ENCODE measurements around the gene MED20.
A peak's percentile ranks its signal among the peaks of the same experiment; 100 is the strongest.

Gene MED20

DNA sequence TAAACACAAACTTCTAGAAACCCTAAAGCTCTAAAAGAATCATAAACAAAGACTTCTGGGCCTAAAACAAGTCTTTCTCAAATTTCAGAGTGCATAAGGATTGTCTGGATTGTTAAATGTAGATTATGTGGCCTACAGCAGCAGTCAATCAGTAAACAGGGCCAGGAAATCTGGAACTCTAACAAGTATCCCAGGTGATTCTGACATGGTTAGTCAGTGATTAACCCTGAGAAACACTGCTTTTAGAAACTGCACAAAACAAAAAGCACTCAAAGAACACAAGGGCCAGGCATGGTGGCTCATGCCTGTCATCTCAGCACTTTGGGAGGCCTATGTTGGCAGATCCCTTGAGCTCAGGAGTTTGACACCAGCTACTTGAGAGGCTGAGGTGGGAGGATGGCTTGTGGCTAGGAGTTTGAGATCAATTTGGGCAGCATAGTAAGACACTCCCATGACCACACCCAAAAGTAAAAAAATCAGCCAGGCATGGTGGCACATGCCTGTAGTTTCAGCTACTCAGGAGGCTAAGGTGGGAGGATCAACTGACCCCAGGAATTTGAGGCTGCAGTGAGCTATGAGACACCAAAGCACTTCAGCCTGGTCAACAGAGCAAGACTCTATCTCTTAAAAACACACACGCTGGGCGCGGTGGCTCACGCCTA, 5.9 kb downstream of the MED20 start:
- DNase-seq (ENCODE audit: low read depth in 1 of 2, low spot score in 1 of 2), result no peak

DNA sequence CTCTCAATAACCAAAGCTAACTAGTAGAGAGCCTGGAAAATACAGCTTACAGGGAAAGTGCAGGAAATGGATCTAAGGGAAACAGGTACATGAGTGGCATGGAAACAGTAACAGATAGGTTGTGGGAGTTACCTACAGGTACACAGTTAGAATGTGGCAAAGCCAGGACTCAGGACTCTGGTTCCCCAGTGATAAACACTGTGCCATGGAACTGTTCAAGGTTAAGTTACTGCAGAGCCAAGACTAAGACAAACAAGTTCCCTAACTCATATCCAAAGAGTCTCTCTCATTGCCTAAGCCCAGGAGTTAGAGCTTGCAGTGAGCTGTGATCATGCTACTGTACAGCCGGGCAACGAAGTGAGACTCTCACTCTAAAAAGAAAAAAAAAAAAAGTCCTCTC, 6.6 kb downstream of the MED20 start:
- DNase-seq (ENCODE audit: low read depth in 1 of 2, low spot score in 1 of 2), result no peak

DNA sequence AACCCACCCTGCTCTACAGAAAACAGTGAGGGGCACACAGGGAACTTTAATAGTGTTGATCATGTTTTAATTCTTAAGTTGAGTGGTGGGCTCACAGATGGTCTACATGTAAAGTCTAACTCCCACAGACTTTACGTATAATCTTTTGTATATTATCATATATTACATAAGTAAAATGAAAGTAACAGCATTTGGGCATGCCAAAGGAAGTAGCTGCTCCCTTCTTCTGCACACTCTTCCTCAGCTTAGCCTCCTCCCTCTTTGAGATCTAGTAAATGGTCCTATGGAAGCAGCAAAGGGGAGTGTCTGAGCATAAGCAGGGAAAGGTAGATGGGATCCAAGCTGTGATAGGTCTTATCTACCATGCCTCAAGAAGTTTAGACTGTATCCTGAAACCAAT, 11.2 kb downstream of the MED20 start:
- no peak for DNase-seq (ENCODE audit: low read depth in 1 of 2, low spot score in 1 of 2)

DNA sequence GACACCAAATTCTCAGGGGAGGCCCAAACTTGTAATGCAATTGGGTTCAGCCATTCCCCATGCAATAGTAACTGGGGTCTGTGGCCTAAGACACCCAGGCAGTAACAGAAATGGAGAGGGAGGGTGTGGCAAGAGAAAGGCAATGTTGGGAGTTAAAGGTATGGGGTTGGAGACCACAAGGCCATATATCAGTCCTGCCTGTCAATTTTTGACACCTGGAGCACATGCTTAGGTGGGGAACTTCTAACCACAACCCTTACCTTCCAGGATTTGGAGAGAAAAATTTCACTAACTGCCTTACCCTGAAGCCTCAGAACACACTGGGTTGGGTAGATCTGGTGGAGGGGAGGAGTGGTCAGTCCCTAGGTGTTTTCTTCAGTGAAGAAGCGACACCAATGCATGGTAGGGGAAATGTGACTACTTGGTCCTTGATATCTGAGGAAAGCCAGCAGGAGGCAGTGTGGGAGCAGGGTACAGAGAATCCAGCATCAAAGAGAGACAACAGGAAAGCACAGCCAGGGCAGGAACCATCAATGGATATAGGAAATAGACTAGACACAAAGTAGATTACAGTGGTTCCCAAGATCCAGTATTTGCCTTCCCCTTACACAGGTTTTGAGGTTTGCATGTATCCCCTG, 18.9 kb downstream of the MED20 start:
- peak; percentile 5 to 59 for DNase-seq (ENCODE audit: low read depth in 1 of 2, low spot score in 1 of 2)

DNA sequence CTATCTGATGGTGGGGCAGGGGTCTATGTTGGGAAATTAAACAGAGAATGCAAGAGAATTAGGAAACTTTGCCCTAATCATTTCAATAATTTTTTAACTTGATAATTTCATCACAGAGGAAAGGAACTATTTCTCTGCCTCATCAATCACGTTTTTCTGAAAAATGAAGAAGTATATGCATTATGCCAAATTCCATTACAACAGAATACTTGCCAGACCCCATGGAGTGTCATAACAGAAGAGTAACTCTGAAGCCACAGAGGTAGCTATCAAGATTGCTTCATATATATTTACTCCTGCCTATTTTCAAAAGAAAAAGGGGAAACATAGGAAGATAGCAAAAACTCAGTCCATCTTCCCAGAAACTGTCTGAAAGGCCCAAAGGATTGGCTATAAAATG, 20.1 kb downstream of the MED20 start:
- DNase-seq (ENCODE audit: low read depth in 1 of 2, low spot score in 1 of 2), result no peak

DNA sequence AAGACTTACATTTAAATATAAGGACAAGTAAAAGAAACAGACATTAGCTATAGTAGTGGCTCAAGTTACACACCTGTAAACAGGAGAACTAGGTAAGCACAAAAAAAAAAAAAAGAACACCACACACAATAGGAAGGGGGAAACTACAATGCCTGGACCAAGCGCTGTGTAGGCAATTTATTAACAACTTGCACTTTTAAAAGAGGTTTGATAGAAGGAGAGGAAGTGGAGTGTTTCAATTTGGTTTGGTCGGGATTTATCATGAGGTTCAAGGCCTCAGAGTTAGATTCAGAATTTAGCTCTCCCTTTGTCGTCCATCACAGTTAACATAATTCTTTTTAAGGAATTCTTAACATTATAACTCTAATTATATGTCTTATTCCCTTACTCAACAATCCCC, 24.7 kb downstream of the MED20 start:
- no peak for DNase-seq (ENCODE audit: low read depth in 1 of 2, low spot score in 1 of 2)

DNA sequence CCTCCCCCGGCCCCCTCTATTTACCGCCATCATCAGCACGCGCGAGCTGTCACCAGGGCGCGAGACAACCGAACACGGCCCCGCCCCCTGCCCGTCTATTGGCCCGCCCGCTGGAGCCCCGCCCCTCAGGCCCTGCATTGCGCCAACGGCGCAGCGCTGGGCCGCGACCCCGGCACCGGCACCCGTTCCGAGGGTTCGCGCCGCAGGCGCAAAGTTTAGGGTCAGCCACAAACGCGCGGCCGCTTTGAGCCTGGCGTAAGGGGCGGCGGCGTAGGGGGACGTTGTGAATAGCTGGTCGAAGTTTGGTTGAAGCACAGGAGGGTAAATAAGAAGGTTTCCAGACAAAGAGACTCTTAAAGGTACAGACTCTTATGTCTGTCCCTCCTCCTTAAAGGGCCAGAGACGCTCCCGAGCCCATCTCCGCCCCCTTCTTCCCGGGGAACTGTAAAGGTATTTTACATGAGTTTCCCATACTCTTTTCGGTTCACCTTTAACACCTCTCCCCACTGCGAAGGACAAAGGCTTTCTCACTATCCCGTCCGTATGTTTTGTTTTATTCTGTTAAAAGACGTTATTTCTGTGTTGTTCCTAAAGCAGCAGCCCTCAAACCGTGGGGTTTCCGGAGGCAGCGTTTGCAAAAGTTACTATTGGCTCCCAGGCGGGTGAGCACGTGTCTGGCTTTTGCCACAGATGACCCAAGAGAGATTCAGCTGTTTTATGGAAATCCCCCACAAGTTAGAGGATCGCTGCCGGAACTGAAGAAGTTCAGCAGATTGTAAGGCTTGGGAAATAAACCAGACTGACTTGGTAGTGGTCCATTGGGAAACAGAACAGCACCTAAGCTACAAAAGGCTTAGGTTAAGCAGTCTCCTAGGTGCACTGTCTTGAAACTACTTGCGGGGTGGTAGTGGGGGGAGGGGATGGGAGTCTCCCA, 25.4 kb downstream of the MED20 start, which contains the start of gene USP49:
Gene USP49 (minus strand): TSS at position 76 of the 934 bp plus-strand sequence. CDS start 88,392 bp downstream, outside the sequence.
- DNase-seq (ENCODE audit: low read depth in 1 of 2, low spot score in 1 of 2), result peak; percentile 86 to 89

DNA sequence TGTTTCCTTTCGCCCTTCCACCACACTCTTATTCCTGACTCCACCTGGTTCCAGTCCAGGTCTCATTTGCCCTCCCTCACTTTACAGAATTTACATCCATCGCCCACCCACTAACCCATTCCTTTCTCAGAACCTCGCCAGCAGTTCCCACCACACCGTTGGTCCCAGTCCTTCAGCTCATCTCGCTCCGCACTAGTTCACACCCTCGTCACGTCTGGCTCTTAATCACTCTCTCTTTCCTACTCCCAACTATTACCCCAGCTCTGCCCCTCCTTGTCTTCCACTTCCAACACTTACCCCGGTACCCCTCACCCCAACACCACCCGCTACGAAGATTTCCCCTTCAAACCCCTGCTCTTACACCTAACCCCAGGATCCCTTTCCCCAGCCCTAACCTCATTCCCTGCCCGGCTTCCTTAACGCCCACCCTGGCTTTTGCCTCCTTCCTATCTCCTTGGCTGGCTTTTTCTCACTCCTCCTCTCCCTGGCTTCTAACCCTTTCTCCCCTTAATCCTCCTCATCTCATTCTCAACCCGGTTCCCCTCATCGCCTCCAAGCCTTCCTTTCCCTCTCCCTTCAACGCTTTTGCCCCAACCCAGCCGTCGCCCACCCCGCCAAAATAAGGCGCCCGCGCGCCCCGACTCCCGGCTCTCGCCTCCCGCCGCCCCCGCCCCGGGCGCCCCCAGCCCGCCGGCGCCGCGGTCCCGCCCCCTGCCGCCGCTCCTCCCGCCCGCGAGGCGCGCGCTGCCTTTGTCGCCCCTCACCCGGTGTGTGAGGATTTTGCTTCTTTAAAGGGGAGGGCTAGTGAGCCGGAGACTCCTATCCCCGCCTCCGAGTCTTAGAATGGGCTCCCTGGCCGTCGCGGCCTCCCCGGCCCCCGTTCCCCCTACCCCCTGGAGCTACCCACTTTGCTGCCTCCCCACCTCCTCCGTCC, 26.3 kb downstream of the MED20 start:
- DNase-seq (ENCODE audit: low read depth in 1 of 2, low spot score in 1 of 2), result peak in 1 of 2 donors; percentile 21

DNA sequence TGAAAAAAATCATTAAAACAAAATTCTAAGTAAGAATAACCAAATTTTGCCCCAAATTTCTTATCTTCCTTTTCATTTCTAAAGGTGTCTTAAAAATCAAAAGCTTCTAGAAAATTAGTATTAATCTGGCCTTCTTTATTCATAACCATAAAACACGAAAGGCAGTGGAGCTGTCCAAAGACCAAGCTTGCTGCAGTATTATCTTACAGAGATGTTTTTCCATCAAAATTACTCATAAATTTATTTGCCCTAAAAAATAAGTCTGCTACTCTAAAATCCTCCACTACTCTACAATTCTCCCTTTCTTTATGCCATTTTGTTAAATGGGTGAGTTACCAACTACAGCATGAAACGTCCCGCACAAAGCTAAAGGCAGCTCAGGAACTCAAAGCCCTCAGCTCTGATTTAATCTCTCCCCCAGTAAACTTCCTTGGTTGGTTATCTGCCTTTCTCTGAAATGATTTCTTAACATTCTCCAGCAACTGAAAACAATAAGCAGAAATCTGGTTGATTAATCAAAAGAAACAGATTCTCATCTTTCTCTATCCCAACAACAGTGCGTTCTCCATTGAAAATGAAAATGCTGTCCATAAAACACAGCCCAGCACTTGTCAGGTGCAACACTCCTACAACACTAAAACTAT, 27.9 kb downstream of the MED20 start:
- no peak for DNase-seq (ENCODE audit: low read depth in 1 of 2, low spot score in 1 of 2)

DNA sequence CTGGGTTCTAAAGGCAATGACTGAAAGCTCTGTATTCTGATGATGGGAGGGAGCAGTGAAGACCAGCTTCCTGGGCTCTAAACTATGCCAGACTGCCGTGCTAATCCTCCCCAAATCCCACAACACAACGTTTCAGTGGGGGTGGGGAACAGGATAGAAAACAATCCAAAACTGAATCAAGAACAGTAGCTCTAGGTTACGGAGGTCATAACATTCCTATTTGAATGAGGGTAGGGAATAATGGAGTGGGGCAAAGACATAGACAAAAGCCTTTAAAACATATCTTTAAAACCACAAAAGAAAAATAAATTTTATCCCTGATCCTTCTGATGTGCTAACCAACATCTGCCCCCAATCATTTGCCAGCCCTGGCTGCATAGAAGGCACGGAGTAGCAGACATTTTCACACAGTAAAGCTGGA, 33.6 kb downstream of the MED20 start:
- no peak for DNase-seq (ENCODE audit: low read depth in 1 of 2, low spot score in 1 of 2)

DNA sequence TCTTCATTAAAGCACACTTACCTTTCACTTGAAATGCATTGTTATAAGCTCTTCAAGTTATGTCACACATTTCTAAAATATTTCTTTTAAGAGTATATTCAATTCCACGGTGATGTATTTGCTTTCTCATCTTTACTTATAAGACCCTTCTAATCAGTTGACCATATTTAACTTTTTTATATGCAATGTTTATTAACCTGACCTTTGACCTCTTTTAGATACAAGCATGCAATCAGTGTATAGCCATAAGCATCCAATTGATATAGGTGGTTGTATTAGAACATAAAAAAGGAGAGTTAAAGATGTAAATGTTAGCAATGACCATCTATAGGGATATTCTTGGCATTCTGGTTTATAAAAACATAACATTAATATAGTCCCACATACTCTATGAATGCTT, 35.0 kb downstream of the MED20 start:
- DNase-seq (ENCODE audit: low read depth in 1 of 2, low spot score in 1 of 2), result no peak

DNA sequence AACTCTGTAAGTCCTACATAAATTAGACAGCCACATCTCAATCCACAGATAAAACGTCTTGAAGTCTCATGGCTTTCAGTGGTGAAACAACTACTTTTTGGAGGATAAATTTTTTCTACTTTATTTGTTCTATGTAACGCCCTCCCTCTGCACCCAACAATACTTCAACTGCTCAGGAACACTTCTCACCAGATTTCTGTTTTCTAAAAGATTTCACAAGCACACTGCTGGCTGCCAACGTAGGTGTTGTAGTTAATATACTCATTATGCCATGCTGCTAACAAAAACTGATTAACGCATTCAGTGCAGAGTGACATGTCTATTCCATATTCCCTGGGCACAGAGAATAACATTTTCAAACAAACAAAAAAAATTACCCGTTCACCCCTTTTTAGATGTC, 36.0 kb downstream of the MED20 start:
- DNase-seq (ENCODE audit: low read depth in 1 of 2, low spot score in 1 of 2), result no peak

DNA sequence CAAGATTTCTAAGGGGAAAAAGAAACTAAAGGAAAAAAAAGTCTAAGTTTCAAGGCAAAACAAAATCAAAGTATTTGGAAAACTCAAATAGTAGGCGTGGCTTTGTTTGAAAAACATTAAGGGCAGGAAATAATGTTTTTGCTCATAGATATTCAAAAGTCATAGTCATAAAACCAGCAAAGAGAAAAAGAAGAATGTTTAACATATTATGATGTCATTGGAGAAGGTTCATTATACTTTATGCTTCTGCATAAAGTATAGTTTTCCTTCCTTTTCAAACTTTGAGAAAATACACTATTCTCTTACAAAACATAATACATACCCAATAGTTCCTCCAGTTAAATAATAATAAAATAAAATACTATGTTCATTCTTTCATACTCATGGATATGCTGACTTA, 39.4 kb downstream of the MED20 start:
- no peak for DNase-seq (ENCODE audit: low read depth in 1 of 2, low spot score in 1 of 2)

DNA sequence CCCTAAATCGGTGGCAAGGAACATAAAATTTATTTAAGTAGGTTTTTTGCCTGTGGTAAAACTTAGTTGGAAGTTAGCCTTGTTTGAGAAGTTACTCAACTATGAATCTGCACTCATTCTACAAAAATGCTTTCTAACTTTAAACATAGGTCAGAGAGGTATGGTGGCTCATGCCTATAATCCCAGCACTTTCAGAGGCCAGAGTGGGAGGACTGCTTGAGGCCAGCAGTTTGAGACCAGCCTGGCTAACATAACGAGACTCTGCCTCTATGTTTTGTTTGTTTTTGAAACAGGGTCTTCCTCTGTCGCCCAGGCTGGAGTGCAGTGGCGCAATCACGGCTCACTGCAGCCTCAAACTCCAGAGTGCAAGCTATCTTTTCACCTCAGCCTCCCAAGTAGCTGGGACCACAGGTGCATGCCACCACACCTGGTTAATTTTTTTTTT, 42.0 kb downstream of the MED20 start:
- no peak for DNase-seq (ENCODE audit: low read depth in 1 of 2, low spot score in 1 of 2)

DNA sequence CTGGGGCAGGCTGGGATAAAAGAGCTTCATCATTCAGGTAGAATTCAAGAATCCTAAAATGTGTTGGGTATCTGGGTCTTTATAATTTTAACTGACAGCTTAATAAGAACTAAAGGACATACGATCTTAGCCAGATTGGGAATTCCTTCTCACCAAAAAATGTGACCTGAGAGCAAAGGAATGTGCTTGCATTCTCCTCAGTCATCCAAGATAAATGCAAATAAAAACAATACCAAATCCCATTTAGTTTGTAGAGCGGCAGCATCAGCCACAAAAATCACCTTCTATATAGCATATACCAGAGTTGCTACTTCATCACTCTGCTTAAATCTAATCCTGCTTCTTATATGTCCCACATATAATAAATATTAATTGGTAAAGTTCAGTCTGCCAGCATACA, 42.7 kb downstream of the MED20 start:
- DNase-seq (ENCODE audit: low read depth in 1 of 2, low spot score in 1 of 2), result no peak

DNA sequence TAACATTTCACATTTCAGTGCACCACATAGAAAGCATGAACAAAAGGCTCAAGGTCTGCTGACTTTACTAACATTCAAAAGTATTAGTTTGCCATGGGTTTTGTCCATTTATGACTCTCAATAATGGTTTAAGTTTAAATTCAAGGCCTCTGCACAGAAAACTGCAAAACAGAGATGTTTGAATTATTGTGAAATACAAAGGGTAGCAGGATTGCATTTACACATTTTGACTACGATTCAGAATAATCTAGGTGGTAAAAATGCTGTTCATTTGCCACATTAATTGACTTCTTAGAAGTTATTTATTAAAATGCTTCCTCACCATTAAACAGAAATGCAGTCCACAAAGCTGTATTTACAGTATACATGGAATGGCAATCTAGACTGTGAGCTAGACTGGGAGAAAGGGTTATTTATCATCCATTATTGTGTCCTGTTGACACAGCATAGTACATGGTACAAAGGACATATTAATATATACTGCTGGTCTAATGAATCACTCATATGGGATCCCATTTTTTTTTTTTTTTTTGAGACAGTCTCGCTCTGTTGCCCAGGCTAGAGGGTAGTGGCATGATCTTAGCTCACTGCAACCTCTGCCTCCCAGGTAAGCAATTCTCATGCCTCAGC, 43.8 kb downstream of the MED20 start:
- no peak for DNase-seq (ENCODE audit: low read depth in 1 of 2, low spot score in 1 of 2)

DNA sequence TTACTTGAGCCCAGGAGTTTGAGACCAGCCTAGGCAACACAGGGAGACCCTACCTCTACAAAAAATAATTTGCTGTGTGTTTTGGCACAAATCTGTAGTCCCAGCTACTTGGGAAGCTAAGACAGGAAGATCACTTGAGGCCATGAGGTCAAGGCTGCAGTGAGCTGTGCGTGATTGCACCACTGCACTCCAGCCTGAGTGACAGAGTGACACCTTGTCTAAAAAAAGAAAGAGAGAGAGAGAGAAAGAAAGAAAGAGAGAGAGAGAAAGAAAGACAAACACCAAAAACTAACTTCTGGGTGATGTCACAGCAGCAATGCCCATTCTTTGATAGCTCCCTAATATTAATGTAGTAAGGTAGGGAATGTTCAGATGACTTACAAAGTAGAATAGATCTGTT, 46.2 kb downstream of the MED20 start:
- no peak for DNase-seq (ENCODE audit: low read depth in 1 of 2, low spot score in 1 of 2)

DNA sequence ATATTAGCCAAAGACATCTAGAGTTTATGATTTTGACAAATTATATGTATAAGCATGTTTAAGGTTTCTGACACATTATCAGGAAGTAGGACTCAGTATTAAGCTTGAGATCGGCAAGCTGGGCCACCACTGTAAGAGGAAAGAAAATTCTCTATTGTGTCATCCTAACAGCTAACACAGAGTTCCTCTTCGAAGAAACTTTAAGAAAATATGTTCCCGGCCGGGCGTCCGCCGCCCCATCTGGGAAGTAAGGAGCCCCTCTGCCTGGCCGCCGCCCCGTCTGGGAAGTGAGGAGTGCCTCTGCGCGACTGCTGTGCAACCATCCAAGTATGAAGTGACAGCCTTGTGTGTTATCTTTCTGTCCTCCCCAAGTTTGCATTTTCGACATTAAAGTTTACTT, 48.8 kb downstream of the MED20 start:
- no peak for DNase-seq (ENCODE audit: low read depth in 1 of 2, low spot score in 1 of 2)

DNA sequence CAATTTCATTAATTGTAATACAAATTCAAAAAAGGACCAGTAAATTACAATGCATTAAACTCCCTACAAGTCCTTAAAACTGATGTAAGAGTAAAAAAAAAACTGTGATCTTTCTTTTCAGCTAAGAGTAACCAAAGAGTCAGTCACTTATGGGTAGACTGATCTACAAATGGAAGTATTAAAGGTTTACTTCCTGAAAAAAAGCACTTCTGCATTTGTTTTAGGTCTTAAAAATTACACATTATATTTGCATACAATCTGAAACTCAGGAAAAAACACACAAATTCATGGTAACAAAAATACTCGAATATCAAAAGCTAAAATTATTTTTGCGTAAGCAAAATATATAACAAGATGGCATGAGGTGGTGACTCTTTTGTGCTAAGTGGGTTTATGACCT, 49.2 kb downstream of the MED20 start:
- DNase-seq (ENCODE audit: low read depth in 1 of 2, low spot score in 1 of 2), result no peak

DNA sequence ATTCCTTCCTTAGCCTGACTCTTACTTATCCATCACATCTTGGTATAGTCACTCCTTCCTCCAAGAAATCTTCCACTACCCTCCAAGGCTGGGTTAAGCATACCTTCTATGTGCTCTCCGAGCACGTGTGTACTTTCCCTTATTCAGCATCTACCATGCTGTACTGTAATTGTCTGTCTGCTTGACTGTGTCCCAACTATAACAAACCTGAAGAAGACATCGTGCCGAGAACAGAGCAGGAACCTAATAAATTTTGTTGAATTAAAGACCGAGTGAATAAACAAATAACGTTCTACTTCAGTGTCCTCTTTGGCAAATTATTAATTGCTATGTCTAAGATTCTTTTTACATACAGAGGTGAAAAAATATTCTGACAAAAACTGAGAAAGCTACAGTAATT, 61.6 kb downstream of the MED20 start:
- no peak for DNase-seq (ENCODE audit: low read depth in 1 of 2, low spot score in 1 of 2)
